ENCODE data around the gene KRTAP10-8. TPM values are rescaled to one million over a fixed set of nuclear protein-coding genes. Genes with fewer than 3 reads are reported as not detected.

The KRTAP10-8 gene
- total RNA-seq, 4 donors from 2014 or later = not detected

DNA sequence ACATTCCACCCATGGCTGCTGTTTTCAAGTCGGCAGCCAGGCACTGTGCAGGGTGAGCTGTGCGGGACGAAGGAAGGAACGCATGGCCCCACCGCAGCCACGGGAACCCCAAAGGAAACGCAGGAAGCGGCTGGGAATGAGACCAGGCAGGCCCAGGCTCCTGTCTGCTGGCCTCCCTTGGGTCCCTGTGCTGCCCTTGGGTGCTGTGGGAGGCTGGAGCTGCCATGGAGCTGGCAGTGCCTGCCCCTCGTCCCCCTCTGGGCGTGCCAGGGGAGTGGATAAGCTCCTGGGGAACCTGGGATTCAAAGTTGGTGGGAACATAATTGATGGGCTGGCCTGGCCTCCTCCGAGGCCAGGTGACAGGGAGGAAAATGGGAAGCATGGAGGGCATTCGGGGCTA lies 43.6 kb upstream of the KRTAP10-8 start:
- peaks cover 0 to 7% (median 0%) of the 10 kb centered on the region in 3 donors for H3K9me3 ChIP-seq
- H3K27ac ChIP-seq = no peak overlapping the region
- in situ Hi-C loops (cut with MboI; ENCODE audit: low sequenced_read_pairs in 4 of 4) (no loop called here), intact Hi-C loops (cut with DNase I; ENCODE audit: low total_unique reads) (no loop called here)
- no peaks in the 10 kb centered on the region for H3K4me1 ChIP-seq
- TF ChIP-seq, protein P1, sequence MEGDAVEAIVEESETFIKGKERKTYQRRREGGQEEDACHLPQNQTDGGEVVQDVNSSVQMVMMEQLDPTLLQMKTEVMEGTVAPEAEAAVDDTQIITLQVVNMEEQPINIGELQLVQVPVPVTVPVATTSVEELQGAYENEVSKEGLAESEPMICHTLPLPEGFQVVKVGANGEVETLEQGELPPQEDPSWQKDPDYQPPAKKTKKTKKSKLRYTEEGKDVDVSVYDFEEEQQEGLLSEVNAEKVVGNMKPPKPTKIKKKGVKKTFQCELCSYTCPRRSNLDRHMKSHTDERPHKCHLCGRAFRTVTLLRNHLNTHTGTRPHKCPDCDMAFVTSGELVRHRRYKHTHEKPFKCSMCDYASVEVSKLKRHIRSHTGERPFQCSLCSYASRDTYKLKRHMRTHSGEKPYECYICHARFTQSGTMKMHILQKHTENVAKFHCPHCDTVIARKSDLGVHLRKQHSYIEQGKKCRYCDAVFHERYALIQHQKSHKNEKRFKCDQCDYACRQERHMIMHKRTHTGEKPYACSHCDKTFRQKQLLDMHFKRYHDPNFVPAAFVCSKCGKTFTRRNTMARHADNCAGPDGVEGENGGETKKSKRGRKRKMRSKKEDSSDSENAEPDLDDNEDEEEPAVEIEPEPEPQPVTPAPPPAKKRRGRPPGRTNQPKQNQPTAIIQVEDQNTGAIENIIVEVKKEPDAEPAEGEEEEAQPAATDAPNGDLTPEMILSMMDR (IDR thresholded peaks at IDR 0.05 in 4 of 5, conservative IDR thresholded peaks at IDR 0.05 in 1 of 5) = no peak
- TF ChIP-seq POLR2A (IDR thresholded peaks at IDR 0.05) = no peak
- ATAC-seq (no peak), DNase-seq (no peak)
- no peak overlapping the region for H3K4me3 ChIP-seq
- no peaks in the 10 kb centered on the region for H3K36me3 ChIP-seq
- H3K27me3 ChIP-seq = peaks cover 0 to 19% (median 1%) of the 10 kb centered on the region in 3 donors

DNA sequence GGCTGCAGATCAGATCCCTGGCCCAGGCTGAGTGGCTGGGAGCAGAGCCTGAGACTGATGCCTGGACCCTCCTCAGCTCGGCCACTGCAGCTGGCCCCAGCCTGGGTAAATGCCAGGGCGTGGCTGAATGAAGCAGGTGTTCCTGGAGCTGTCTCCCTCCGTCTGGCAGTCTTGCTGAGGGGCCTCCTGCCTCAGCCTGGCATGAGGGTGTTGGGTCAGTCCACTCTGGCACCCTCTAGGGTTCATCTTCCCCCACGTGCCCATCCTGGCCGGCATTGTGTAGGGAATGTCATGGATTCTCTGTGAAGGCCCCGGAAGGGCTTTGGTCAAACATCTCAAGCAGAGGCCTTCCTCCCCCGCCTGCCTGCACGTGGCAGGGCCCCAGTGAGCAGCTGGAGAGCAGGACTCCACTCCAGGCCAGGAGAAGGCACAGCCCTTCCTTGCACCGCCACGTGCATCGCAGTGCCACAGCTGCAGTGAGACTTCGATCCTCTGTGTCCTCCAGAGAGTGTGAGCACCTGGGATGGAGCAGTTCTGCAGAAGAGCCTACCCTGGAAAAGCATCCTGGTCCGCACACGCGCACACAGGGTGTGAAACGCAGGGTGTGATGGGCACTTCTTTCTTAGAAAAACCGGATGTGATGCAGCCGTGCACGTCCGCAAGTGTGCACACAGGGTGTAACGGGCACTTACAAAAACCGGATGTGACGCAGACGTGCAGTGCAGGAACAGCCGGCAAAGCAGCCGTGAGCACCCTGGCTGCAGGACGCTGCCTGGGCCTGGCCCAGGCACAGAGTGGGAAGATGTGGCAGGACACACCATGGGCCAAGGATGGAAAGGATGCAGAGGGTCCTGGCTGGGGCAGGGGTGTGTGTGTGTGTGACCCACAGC lies 43.0 kb upstream of the KRTAP10-8 start:
- Histone ChIP-seq H3K9me3 (peaks cover 0 to 7% (median 0%) of the 10 kb centered on the region in 3 donors), H3K36me3 (no peaks in the 10 kb centered on the region), H3K27me3 (peaks cover 0 to 19% (median 2%) of the 10 kb centered on the region in 3 donors), H3K27ac (no peak overlapping the region), H3K4me1 (no peaks in the 10 kb centered on the region), H3K4me3 (no peak overlapping the region)
- DNase-seq (no peak), ATAC-seq (no peak)
- in situ Hi-C loops (cut with MboI; ENCODE audit: low sequenced_read_pairs in 4 of 4) = no loop called here
- intact Hi-C loops (cut with DNase I; ENCODE audit: low total_unique reads) = no loop called here
- TF ChIP-seq POLR2A (IDR thresholded peaks at IDR 0.05) = no peak
- TF ChIP-seq, protein P1 (IDR thresholded peaks at IDR 0.05 in 4 of 5, conservative IDR thresholded peaks at IDR 0.05 in 1 of 5) = no peak

DNA sequence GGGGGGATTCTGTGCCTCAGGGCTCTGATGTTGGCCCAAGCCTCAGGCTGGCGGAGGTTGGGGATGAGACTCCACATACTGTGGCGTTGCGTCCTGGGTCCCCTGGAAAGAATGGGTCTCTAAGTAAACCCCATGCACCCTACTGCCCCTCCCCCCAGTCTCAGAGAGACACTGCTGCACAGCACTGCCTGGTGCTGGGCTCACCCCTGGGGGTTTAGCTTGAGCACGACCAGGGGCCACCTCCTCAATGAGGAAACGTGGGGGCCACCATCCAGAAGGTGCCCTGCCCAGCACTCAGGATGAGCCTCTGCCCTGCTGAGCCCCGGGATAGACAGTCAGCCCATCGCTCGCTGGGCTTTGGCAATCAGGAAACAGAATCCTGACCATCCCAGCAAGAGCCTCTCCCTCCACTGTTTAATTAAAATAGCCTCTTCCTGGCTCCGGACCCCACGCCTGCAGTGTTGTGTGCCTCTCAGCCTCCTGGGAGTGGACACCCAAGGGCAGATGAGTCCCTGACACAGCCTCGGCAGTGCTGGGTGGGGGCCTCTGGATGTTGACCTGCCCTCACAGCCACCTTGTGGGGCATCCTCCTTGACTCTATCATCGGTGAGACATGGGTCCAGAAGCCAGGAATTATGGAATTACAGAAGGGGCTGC lies 41.9 kb upstream of the KRTAP10-8 start:
- DNase-seq (no peak), ATAC-seq (no peak)
- Histone ChIP-seq H3K9me3 (no peaks in the 10 kb centered on the region), H3K4me1 (no peaks in the 10 kb centered on the region), H3K36me3 (no peaks in the 10 kb centered on the region), H3K27me3 (peaks cover 0 to 23% (median 2%) of the 10 kb centered on the region in 3 donors), H3K27ac (no peak overlapping the region), H3K4me3 (no peak overlapping the region)
- intact Hi-C loops (cut with DNase I; ENCODE audit: low total_unique reads) = no loop called here
- no peak for TF ChIP-seq POLR2A (IDR thresholded peaks at IDR 0.05)
- TF ChIP-seq, protein P1 (IDR thresholded peaks at IDR 0.05 in 4 of 5, conservative IDR thresholded peaks at IDR 0.05 in 1 of 5) = no peak
- in situ Hi-C loops (cut with MboI; ENCODE audit: low sequenced_read_pairs in 4 of 4) = no loop called here

DNA sequence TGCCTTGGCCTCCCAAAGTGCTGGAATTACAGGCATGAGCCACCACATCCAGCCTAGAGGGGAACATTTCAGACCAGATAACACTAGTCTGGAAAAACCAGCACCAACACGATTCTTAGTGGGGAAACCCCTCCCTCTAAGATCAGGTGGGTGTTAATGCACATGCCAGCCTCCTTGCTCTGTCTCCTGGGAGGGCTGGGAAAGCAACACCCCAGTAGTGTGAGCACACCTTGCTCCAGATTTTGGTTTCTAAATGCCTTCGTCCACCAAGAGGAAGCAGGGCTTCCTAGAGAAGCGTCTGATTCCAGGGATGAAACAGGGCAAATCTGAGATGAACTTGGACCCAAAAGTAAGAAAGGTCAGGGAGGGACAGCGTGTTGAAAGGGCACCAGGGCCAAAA lies 40.6 kb upstream of the KRTAP10-8 start:
- H3K4me3 ChIP-seq = no peak overlapping the region
- peaks cover 0 to 26% (median 2%) of the 10 kb centered on the region in 3 donors for H3K27me3 ChIP-seq
- DNase-seq = no peak
- no peak for ATAC-seq
- in situ Hi-C loops (cut with MboI; ENCODE audit: low sequenced_read_pairs in 4 of 4) = no loop called here
- no peaks in the 10 kb centered on the region for H3K9me3 ChIP-seq
- intact Hi-C loops (cut with DNase I; ENCODE audit: low total_unique reads) = no loop called here
- TF ChIP-seq POLR2A (IDR thresholded peaks at IDR 0.05) = no peak
- TF ChIP-seq, protein P1 (IDR thresholded peaks at IDR 0.05 in 4 of 5, conservative IDR thresholded peaks at IDR 0.05 in 1 of 5) = no peak
- no peak overlapping the region for H3K27ac ChIP-seq
- H3K36me3 ChIP-seq = no peaks in the 10 kb centered on the region
- H3K4me1 ChIP-seq = no peaks in the 10 kb centered on the region

Data from gastrocnemius medialis (tissue), 4 donors.